Endothelial cell of umbilical vein (primary cell): ENCODE data around the gene EP300.

Experiments used
- POLR2A ChIP-seq: IDR thresholded peaks from 2 replicates; pipeline ENCODE4 v1.6.1; 2012; ENCODE audit warnings: low read depth, mild to moderate bottlenecking, control low read depth, low read length
- POLR2AphosphoS5 ChIP-seq: IDR thresholded peaks from 2 replicates; pipeline ENCODE4 v1.6.1; 2012; ENCODE audit warnings: low read depth, mild to moderate bottlenecking, control low read depth, low read length, moderate library complexity; ENCODE audit not compliant: insufficient read depth
- TF ChIP-seq, protein P1 (sequence below), 2 donors: IDR thresholded peaks; 1 replicate in 1 of 2; 2 replicates in 1 of 2; pipeline ENCODE4 v1.5.1; 2011; ENCODE audit warnings: low read length in 2 of 2, mild to moderate bottlenecking in 2 of 2, moderate library complexity in 2 of 2, control low read depth in 1 of 2, inconsistent platforms in 1 of 2, low read depth in 1 of 2; ENCODE audit not compliant: insufficient read depth in 1 of 2; ENCODE audit errors: extremely low read depth in 1 of 2
- TF ChIP-seq, protein P2 (sequence below): IDR thresholded peaks from 2 replicates; pipeline ENCODE4 v1.6.1; 2011; ENCODE audit not compliant: insufficient read depth, insufficient read length

DNA sequence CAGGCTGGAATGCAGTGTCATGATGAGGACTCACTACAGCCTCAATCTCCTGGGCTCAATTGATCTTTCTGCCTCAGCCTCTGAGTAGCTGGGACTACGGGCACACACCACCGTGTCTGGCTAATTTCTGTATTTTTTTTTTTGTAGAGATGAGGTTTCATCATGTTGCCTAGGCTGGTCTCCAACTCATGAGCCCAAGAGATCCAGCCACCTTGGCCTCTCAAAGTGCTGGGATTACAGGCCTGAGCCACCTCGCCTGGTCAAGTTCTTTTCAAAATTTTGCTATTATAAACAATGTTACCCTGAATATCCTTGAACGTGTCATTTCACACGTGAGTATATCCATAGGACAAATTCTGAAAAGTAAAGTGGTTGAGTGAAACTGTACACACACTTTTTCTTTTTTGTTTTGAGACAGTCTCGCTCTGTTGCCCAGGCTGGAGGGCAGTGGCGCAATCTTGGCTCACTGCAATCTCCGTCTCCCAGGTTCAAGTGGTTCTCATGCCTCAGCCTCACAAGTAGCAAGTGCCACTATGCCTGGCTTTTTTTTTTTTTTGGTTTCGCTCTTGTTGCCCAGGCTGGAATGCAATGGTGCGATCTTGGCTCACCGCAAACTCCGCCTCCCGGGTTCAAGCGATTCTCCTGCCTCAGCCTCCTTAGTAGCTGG, 21.6 kb upstream of the EP300 start:
- TF ChIP-seq, protein P1, sequence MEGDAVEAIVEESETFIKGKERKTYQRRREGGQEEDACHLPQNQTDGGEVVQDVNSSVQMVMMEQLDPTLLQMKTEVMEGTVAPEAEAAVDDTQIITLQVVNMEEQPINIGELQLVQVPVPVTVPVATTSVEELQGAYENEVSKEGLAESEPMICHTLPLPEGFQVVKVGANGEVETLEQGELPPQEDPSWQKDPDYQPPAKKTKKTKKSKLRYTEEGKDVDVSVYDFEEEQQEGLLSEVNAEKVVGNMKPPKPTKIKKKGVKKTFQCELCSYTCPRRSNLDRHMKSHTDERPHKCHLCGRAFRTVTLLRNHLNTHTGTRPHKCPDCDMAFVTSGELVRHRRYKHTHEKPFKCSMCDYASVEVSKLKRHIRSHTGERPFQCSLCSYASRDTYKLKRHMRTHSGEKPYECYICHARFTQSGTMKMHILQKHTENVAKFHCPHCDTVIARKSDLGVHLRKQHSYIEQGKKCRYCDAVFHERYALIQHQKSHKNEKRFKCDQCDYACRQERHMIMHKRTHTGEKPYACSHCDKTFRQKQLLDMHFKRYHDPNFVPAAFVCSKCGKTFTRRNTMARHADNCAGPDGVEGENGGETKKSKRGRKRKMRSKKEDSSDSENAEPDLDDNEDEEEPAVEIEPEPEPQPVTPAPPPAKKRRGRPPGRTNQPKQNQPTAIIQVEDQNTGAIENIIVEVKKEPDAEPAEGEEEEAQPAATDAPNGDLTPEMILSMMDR (IDR thresholded peaks at IDR 0.05; ENCODE audit: extremely low read depth in 1 of 2, insufficient read depth in 1 of 2, low read depth in 1 of 2, low read length in 2 of 2): no peak
- TF ChIP-seq POLR2A (no peak), POLR2AphosphoS5 (no peak)
- TF ChIP-seq, protein P2, sequence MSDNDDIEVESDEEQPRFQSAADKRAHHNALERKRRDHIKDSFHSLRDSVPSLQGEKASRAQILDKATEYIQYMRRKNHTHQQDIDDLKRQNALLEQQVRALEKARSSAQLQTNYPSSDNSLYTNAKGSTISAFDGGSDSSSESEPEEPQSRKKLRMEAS: no peak
